Thyroid gland (tissue), 4 donors: ENCODE results near the gene LPP. TPM values are rescaled to one million over a fixed set of nuclear protein-coding genes. Genes with fewer than 3 reads are reported as not detected.

Experiments used
- DNase-seq, 2 donors: peaks; one replicate each; pipeline ENCODE4 v3.0.0-alpha.2; 2019
- H3K27ac ChIP-seq, 3 donors: fragments of 200-600 bp; sonication (generic); 1 replicate in 2 of 3; 2 replicates in 1 of 3; pipeline ENCODE4 v1.5.1; 2016 to 2019; ENCODE audit warnings: mild to moderate bottlenecking in 1 of 3, moderate library complexity in 1 of 3
- H3K27me3 ChIP-seq: fragments of 200-600 bp; sonication (generic); one replicate; pipeline ENCODE4 v1.5.1; 2019
- H3K36me3 ChIP-seq, 2 donors: fragments of 200-600 bp; sonication (generic); one replicate each; pipeline ENCODE4 v1.5.1; 2016 to 2019
- H3K4me1 ChIP-seq, 2 donors: fragments of 200-600 bp; sonication (generic); one replicate each; pipeline ENCODE4 v1.5.1; 2017 to 2019
- H3K4me3 ChIP-seq, 3 donors: fragments of 200-600 bp; sonication (generic); replicated peaks in 1 of 3; 1 replicate in 2 of 3; 2 replicates in 1 of 3; pipeline ENCODE4 v1.5.1; 2016; ENCODE audit warnings: mild to moderate bottlenecking in 1 of 3
- H3K9me3 ChIP-seq: fragments of 200-600 bp; sonication (generic); one replicate; pipeline ENCODE4 v1.5.1; 2017
- CTCF ChIP-seq, 6 experiments: fragments of 200-600 bp in 3 of 6; fragments of 450-650 bp in 3 of 6; sonication (generic) in 3 of 6; IDR thresholded peaks; one replicate each; pipeline ENCODE4 v1.5.1; 2016 to 2019; ENCODE audit warnings: antibody characterized with exemption in 6 of 6, mild to moderate bottlenecking in 2 of 6, inconsistent platforms in 1 of 6, moderate library complexity in 1 of 6
- POLR2A ChIP-seq, 2 donors: fragments of 450-650 bp; IDR thresholded peaks; one replicate each; pipeline ENCODE4 v1.6.1; 2017; ENCODE audit warnings: antibody characterized with exemption in 2 of 2, mild to moderate bottlenecking in 2 of 2, moderate library complexity in 1 of 2
- WGBS, 2 donors: methylation state at CpG; one replicate each; pipeline ENCODE4 v1.1.5; 2017; 5-methylcytosine and 5-hydroxymethylcytosine counted together
- intact Hi-C: fragments of 100-400 bp; cut with DNase I; formaldehyde crosslinking; loops from one replicate; pipeline ENCODE4 v1.15.1; 2023
- total RNA-seq, 4 donors: library from RNA; depleted of rRNA; stranded (reverse); fragments of >200 nt; gene quantifications; one replicate each; pipeline ENCODE4 v1.2.3, GENCODE V29; 2016

The LPP gene
- total RNA-seq, 4 donors from 2014 or later = 79.0 to 141 (median 82.8) TPM

GRCh38 chr3:188518835-188519452 lies 365.0 kb downstream of the LPP start:
- H3K27me3 ChIP-seq = no peaks in the 10 kb centered on the region
- intact Hi-C loops = no loop called here
- TF ChIP-seq POLR2A (IDR thresholded peaks at IDR 0.05) (no peak), CTCF (IDR thresholded peaks at IDR 0.05) (no peak)
- DNase-seq = no peak
- no peak overlapping the region for H3K4me3 ChIP-seq
- H3K9me3 ChIP-seq = no peaks in the 10 kb centered on the region
- H3K4me1 ChIP-seq = no peaks in the 10 kb centered on the region
- H3K27ac ChIP-seq = no peak overlapping the region
- H3K36me3 ChIP-seq = no peaks in the 10 kb centered on the region
- WGBS, 2 donors = 95 to 98% methylated on average over 6 of the region's 6 CpGs

GRCh38 chr3:188520466-188520865 lies 366.5 kb downstream of the LPP start:
- intact Hi-C loops = no loop called here
- no peak for DNase-seq
- H3K27me3 ChIP-seq = no peaks in the 10 kb centered on the region
- no peak for TF ChIP-seq CTCF (IDR thresholded peaks at IDR 0.05)
- no peak for TF ChIP-seq POLR2A (IDR thresholded peaks at IDR 0.05)
- no peaks in the 10 kb centered on the region for H3K36me3 ChIP-seq
- 67 to 73% methylated on average over 4 of the region's 4 CpGs for WGBS, 2 donors
- H3K4me1 ChIP-seq = no peaks in the 10 kb centered on the region
- H3K4me3 ChIP-seq = no peak overlapping the region
- no peak overlapping the region for H3K27ac ChIP-seq
- H3K9me3 ChIP-seq = no peaks in the 10 kb centered on the region

- Histone ChIP-seq H3K4me1 (no peaks in the 10 kb centered on the region), H3K36me3 (no peaks in the 10 kb centered on the region), H3K27me3 (no peaks in the 10 kb centered on the region), H3K27ac (no peak overlapping the region), H3K4me3 (no peak overlapping the region), H3K9me3 (no peaks in the 10 kb centered on the region)
- TF ChIP-seq CTCF (IDR thresholded peaks at IDR 0.05) = no peak
- TF ChIP-seq POLR2A (IDR thresholded peaks at IDR 0.05) = no peak
- intact Hi-C loops = no loop called here
- 85 to 93% methylated on average over 3 of the region's 3 CpGs for WGBS, 2 donors
- DNase-seq = no peak
These were observed 368.2 kb downstream of the LPP start for GRCh38 chr3:188522115-188522514.

GRCh38 chr3:188523291-188523690 lies 369.3 kb downstream of the LPP start:
- H3K27ac ChIP-seq = no peak overlapping the region
- no peaks in the 10 kb centered on the region for H3K27me3 ChIP-seq
- no peak for TF ChIP-seq CTCF (IDR thresholded peaks at IDR 0.05)
- TF ChIP-seq POLR2A (IDR thresholded peaks at IDR 0.05) = no peak
- no peaks in the 10 kb centered on the region for H3K9me3 ChIP-seq
- H3K4me1 ChIP-seq = no peaks in the 10 kb centered on the region
- DNase-seq = no peak
- H3K36me3 ChIP-seq = no peaks in the 10 kb centered on the region
- WGBS, 2 donors = 87 to 88% methylated on average over 5 of the region's 5 CpGs
- intact Hi-C loops = no loop called here
- no peak overlapping the region for H3K4me3 ChIP-seq

GRCh38 chr3:188524052-188524451 lies 370.1 kb downstream of the LPP start:
- H3K27ac ChIP-seq = no peak overlapping the region
- intact Hi-C loops = no loop called here
- H3K4me1 ChIP-seq = no peaks in the 10 kb centered on the region
- no peak for DNase-seq
- no peaks in the 10 kb centered on the region for H3K27me3 ChIP-seq
- WGBS, 2 donors = 60 to 63% methylated on average over 3 of the region's 3 CpGs
- TF ChIP-seq CTCF (IDR thresholded peaks at IDR 0.05) (no peak), POLR2A (IDR thresholded peaks at IDR 0.05) (no peak)
- no peaks in the 10 kb centered on the region for H3K9me3 ChIP-seq
- H3K4me3 ChIP-seq = no peak overlapping the region
- H3K36me3 ChIP-seq = no peaks in the 10 kb centered on the region
